Endodermal cell (in vitro differentiated cells): ENCODE data around the gene ZNF662. TPM values are rescaled to one million over a fixed set of nuclear protein-coding genes. Genes with fewer than 3 reads are reported as not detected.

ENCODE experiments used
- DNase-seq: peaks from one replicate; pipeline ENCODE4 v3.0.0-alpha.2; 2017
- H3K27ac ChIP-seq: 2 replicates; pipeline ENCODE4 v1.5.1; 2013; ENCODE audit warnings: mild to moderate bottlenecking, low read depth, low read length, moderate library complexity
- H3K27me3 ChIP-seq: 2 replicates; pipeline ENCODE4 v1.6.1; 2013; ENCODE audit warnings: mild to moderate bottlenecking, low read length, moderate library complexity; ENCODE audit not compliant: insufficient read depth, control insufficient read depth, poor library complexity, severe bottlenecking
- H3K36me3 ChIP-seq: 2 replicates; pipeline ENCODE4 v1.7.0; 2013; ENCODE audit warnings: mild to moderate bottlenecking, low read length, moderate library complexity; ENCODE audit not compliant: control insufficient read depth, insufficient read depth
- H3K4me1 ChIP-seq: one replicate; pipeline ENCODE4 v1.7.0; 2013; ENCODE audit warnings: low read length; ENCODE audit not compliant: control insufficient read depth, insufficient read depth
- H3K4me3 ChIP-seq: 2 replicates; pipeline ENCODE4 v1.5.1; 2013; ENCODE audit warnings: mild to moderate bottlenecking, low read length, moderate library complexity
- H3K9ac ChIP-seq: 2 replicates; pipeline ENCODE4 v1.6.1; 2013; ENCODE audit warnings: mild to moderate bottlenecking, low read length, moderate library complexity; ENCODE audit not compliant: poor library complexity, severe bottlenecking; ENCODE audit errors: extremely low read depth
- H3K9me3 ChIP-seq: 2 replicates; pipeline ENCODE4 v1.6.1; 2013; ENCODE audit warnings: mild to moderate bottlenecking, low read length, moderate library complexity; ENCODE audit not compliant: control insufficient read depth
- H3K27ac Mint-ChIP-seq: 2 replicates; pipeline ENCODE4 v1.8.0; 2020; ENCODE audit warnings: mixed read lengths
- H3K27me3 Mint-ChIP-seq: 2 replicates; pipeline ENCODE4 v1.8.0; 2021; ENCODE audit warnings: mild to moderate bottlenecking, mixed read lengths; ENCODE audit not compliant: insufficient read depth
- H3K36me3 Mint-ChIP-seq: 2 replicates; pipeline ENCODE4 v1.8.0; 2020; ENCODE audit warnings: low read depth, mixed read lengths
- H3K4me1 Mint-ChIP-seq: 2 replicates; pipeline ENCODE4 v1.8.0; 2020; ENCODE audit warnings: mixed read lengths
- H3K4me3 Mint-ChIP-seq: 2 replicates; pipeline ENCODE4 v1.8.0; 2020; ENCODE audit warnings: mild to moderate bottlenecking, moderate library complexity, mixed read lengths
- H3K9me3 Mint-ChIP-seq: 2 replicates; pipeline ENCODE4 v1.8.0; 2020; ENCODE audit warnings: mild to moderate bottlenecking, mixed read lengths
- CTCF ChIP-seq: fragments of 200-600 bp; sonication (generic); conservative IDR thresholded peaks from 2 replicates; pipeline ENCODE4 v1.5.0; 2021; ENCODE audit warnings: antibody characterized with exemption, mild to moderate bottlenecking
- WGBS, 2 experiments: methylation state at CpG; one replicate each; pipeline versions ENCODE4 v1.1.5 to v1.1.7; 2013; ENCODE audit warnings: missing lambda C conversion rate in 2 of 2, mixed read lengths in 1 of 2; ENCODE audit not compliant: insufficient coverage in 1 of 2, insufficient read length in 1 of 2; 5-methylcytosine and 5-hydroxymethylcytosine counted together
- total RNA-seq, 2 donors: library from RNA; stranded (reverse); fragmentation: NEBNext Ultra II Directional in 1 of 2; extraction: Animal tissue kit (Norgen Biotek cat#: 25700) in 1 of 2; gene quantifications; 2 replicates in 1 of 2; 3 replicates in 1 of 2; pipeline ENCODE4 v1.2.1, GENCODE V29; 2021

The ZNF662 gene
- total RNA-seq, 2 donors from 2014 or later, result 1.8 TPM; not detected in 1

GRCh38 chr3:42874749-42875148 lies 31.2 kb upstream of the ZNF662 start:
- peaks cover 14% of the 10 kb centered on the region for H3K27me3 Mint-ChIP-seq

GRCh38 chr3:42875325-42876151 lies 30.4 kb upstream of the ZNF662 start, which contains the start of gene CYP8B1:
CYP8B1 (minus strand) TSS chr3:42875879; CDS start chr3:42875816, 63 bp downstream.
- Histone ChIP-seq H3K27me3 (no peaks in the 10 kb centered on the region), H3K9me3 (no peaks in the 10 kb centered on the region), H3K9ac (no peak within 1 kb of the TSS), H3K27ac (no peak within 1 kb of the TSS), H3K36me3 (no peaks in the 10 kb centered on the region), H3K4me3 (no peak within 1 kb of the TSS), H3K4me1 (no peaks in the 10 kb centered on the region)
- Mint-ChIP-seq H3K27ac (no peak within 1 kb of the TSS), H3K36me3 (no peaks in the 10 kb centered on the region), H3K27me3 (peaks cover 14% of the 10 kb centered on the region), H3K4me1 (peaks cover 21% of the 10 kb centered on the region), H3K4me3 (no peak within 1 kb of the TSS), H3K9me3 (no peaks in the 10 kb centered on the region)
- WGBS, 2 experiments, result 93% methylated on average over 11 to 13 of the region's 13 CpGs
- no peak for TF ChIP-seq CTCF
- no peak for DNase-seq

More at GRCh38 chr3:42874749-42875148, 31.2 kb upstream of the ZNF662 start:
- H3K9me3 Mint-ChIP-seq, result no peaks in the 10 kb centered on the region
- H3K4me3 Mint-ChIP-seq, result no peak overlapping the region
- DNase-seq, result peak; percentile 28
- Histone ChIP-seq H3K4me3 (no peak overlapping the region), H3K9ac (no peak overlapping the region), H3K36me3 (no peaks in the 10 kb centered on the region), H3K27me3 (no peaks in the 10 kb centered on the region), H3K9me3 (no peaks in the 10 kb centered on the region), H3K4me1 (no peaks in the 10 kb centered on the region), H3K27ac (no peak overlapping the region)
- H3K27ac Mint-ChIP-seq, result no peak overlapping the region
- no peak for TF ChIP-seq CTCF
- 88 to 94% methylated on average over 5 to 10 of the region's 10 CpGs for WGBS, 2 experiments
- H3K4me1 Mint-ChIP-seq, result peaks cover 18% of the 10 kb centered on the region
- H3K36me3 Mint-ChIP-seq, result no peaks in the 10 kb centered on the region

- Mint-ChIP-seq H3K27ac (no peak overlapping the region), H3K36me3 (no peaks in the 10 kb centered on the region), H3K4me1 (peaks cover 24% of the 10 kb centered on the region), H3K9me3 (no peaks in the 10 kb centered on the region), H3K27me3 (peaks cover 14% of the 10 kb centered on the region), H3K4me3 (no peak overlapping the region)
- H3K4me1 ChIP-seq, result no peaks in the 10 kb centered on the region
- no peaks in the 10 kb centered on the region for H3K9me3 ChIP-seq
- no peak overlapping the region for H3K9ac ChIP-seq
- no peaks in the 10 kb centered on the region for H3K36me3 ChIP-seq
- TF ChIP-seq CTCF, result no peak
- H3K27me3 ChIP-seq, result no peaks in the 10 kb centered on the region
- DNase-seq, result peak; percentile 37
- no peak overlapping the region for H3K4me3 ChIP-seq
- 81 to 100% methylated on average over 1 of the region's 1 CpG for WGBS, 2 experiments
- H3K27ac ChIP-seq, result no peak overlapping the region
Observed at GRCh38 chr3:42876401-42876800, 29.5 kb upstream of the ZNF662 start.
